BLaER1 (cell line): ENCODE results near the gene CDH15.
"Not testable (repeated sequence)": the region's sequence is repeated elsewhere in the genome, so short reads cannot be mapped to it uniquely, and the experiment has no call there.

ENCODE experiments used
- H3K27ac ChIP-seq: shearing (Covaris generic); formaldehyde crosslinking; 2 replicates; pipeline ENCODE4 v1.8.1; 2022
- H3K27me3 ChIP-seq: shearing (Covaris generic); formaldehyde crosslinking; 2 replicates; pipeline ENCODE4 v1.8.1; 2022
- H3K36me3 ChIP-seq: shearing (Covaris generic); formaldehyde crosslinking; 2 replicates; pipeline ENCODE4 v1.8.1; 2022
- H3K4me1 ChIP-seq: shearing (Covaris generic); formaldehyde crosslinking; 2 replicates; pipeline ENCODE4 v1.8.1; 2022
- H3K4me2 ChIP-seq: shearing (Covaris generic); formaldehyde crosslinking; 2 replicates; pipeline ENCODE4 v1.8.1; 2022
- H3K4me3 ChIP-seq: shearing (Covaris generic); formaldehyde crosslinking; 2 replicates; pipeline ENCODE4 v1.8.1; 2022
- H3K9ac ChIP-seq: shearing (Covaris generic); formaldehyde crosslinking; 2 replicates; pipeline ENCODE4 v1.8.1; 2022
- H3K9me3 ChIP-seq: shearing (Covaris generic); formaldehyde crosslinking; 2 replicates; pipeline ENCODE4 v1.8.1; 2022
- H4K20me1 ChIP-seq: shearing (Covaris generic); formaldehyde crosslinking; 2 replicates; pipeline ENCODE4 v1.8.1; 2022
- Cebpa-rat ChIP-seq: shearing (Covaris generic); IDR thresholded peaks from 2 replicates; pipeline ENCODE4 v1.8.1; 2022

The CDH15 gene

GRCh38 chr16:89183975-89184676, 12.6 kb downstream of the CDH15 start:
- Histone ChIP-seq H4K20me1 (no peaks in the 10 kb centered on the region), H3K9ac (0 out of 2 replicates have a peak overlapping the region, but pooled peaks have one; percentile 15), H3K4me2 (peak overlapping the region; percentile 26; the same call in 1 of the 2 replicates), H3K36me3 (no peaks in the 10 kb centered on the region), H3K9me3 (no peaks in the 10 kb centered on the region), H3K4me1 (peaks cover 42% of the 10 kb centered on the region), H3K4me3 (no peak overlapping the region), H3K27me3 (0 out of 2 replicates have a peak, but pooled peaks cover 11% of the 10 kb centered on the region), H3K27ac (no peak overlapping the region)
- TF ChIP-seq Cebpa-rat = no peak

GRCh38 chr16:89184677-89184932, 13.1 kb downstream of the CDH15 start:
- no peak for TF ChIP-seq Cebpa-rat
- H3K27ac ChIP-seq = no peak overlapping the region
- H3K9ac ChIP-seq = no peak overlapping the region
- H4K20me1 ChIP-seq = peaks cover 5% of the 10 kb centered on the region
- H3K4me1 ChIP-seq = peaks cover 37% of the 10 kb centered on the region
- H3K4me3 ChIP-seq = no peak overlapping the region
- no peaks in the 10 kb centered on the region for H3K9me3 ChIP-seq
- H3K4me2 ChIP-seq = no peak overlapping the region
- H3K27me3 ChIP-seq = 0 out of 2 replicates have a peak, but pooled peaks cover 11% of the 10 kb centered on the region
- no peaks in the 10 kb centered on the region for H3K36me3 ChIP-seq

- peaks cover 32% of the 10 kb centered on the region for H3K4me1 ChIP-seq
- no peak overlapping the region for H3K4me2 ChIP-seq
- no peak overlapping the region for H3K27ac ChIP-seq
- peaks cover 8% of the 10 kb centered on the region for H4K20me1 ChIP-seq
- TF ChIP-seq Cebpa-rat = no peak
- H3K9ac ChIP-seq = no peak overlapping the region
- H3K27me3 ChIP-seq = 0 out of 2 replicates have a peak, but pooled peaks cover 11% of the 10 kb centered on the region
- no peaks in the 10 kb centered on the region for H3K36me3 ChIP-seq
- no peaks in the 10 kb centered on the region for H3K9me3 ChIP-seq
- no peak overlapping the region for H3K4me3 ChIP-seq
These were observed 13.6 kb downstream of the CDH15 start for GRCh38 chr16:89184933-89185794.

- not testable (repeated sequence) for H3K4me3 ChIP-seq, H3K4me2 ChIP-seq, H3K9ac ChIP-seq, H3K27ac ChIP-seq, H3K9me3 ChIP-seq, H3K36me3 ChIP-seq, H4K20me1 ChIP-seq
- peaks cover 26% of the 10 kb centered on the region for H3K4me1 ChIP-seq
- H3K27me3 ChIP-seq = 0 out of 2 replicates have a peak, but pooled peaks cover 11% of the 10 kb centered on the region
These were observed 14.5 kb downstream of the CDH15 start for GRCh38 chr16:89185887-89186592.

- Histone ChIP-seq H4K20me1 (peaks cover 12% of the 10 kb centered on the region), H3K4me1 (peaks cover 28% of the 10 kb centered on the region), H3K27me3 (0 out of 2 replicates have a peak, but pooled peaks cover 11% of the 10 kb centered on the region)
- H3K9ac ChIP-seq, H3K9me3 ChIP-seq, H3K4me2 ChIP-seq, H3K36me3 ChIP-seq, H3K4me3 ChIP-seq, H3K27ac ChIP-seq: not testable (repeated sequence)
These were observed 15.1 kb downstream of the CDH15 start for GRCh38 chr16:89186593-89187031.

- Histone ChIP-seq H3K4me2 (no peak overlapping the region), H3K9me3 (no peaks in the 10 kb centered on the region), H3K27me3 (0 out of 2 replicates have a peak, but pooled peaks cover 11% of the 10 kb centered on the region), H3K4me1 (peaks cover 28% of the 10 kb centered on the region), H4K20me1 (peaks cover 12% of the 10 kb centered on the region), H3K4me3 (no peak overlapping the region), H3K27ac (no peak overlapping the region), H3K36me3 (no peaks in the 10 kb centered on the region), H3K9ac (no peak overlapping the region)
- TF ChIP-seq Cebpa-rat = no peak
These were observed 15.7 kb downstream of the CDH15 start for GRCh38 chr16:89187032-89187769.

- no peak for TF ChIP-seq Cebpa-rat
- H3K9ac ChIP-seq = no peak overlapping the region
- no peaks in the 10 kb centered on the region for H3K9me3 ChIP-seq
- peaks cover 22% of the 10 kb centered on the region for H3K4me1 ChIP-seq
- H3K27ac ChIP-seq = no peak overlapping the region
- H3K4me3 ChIP-seq = no peak overlapping the region
- H3K36me3 ChIP-seq = no peaks in the 10 kb centered on the region
- H3K27me3 ChIP-seq = 0 out of 2 replicates have a peak, but pooled peaks cover 11% of the 10 kb centered on the region
- H3K4me2 ChIP-seq = no peak overlapping the region
- H4K20me1 ChIP-seq = peaks cover 12% of the 10 kb centered on the region
These were observed 16.3 kb downstream of the CDH15 start for GRCh38 chr16:89187770-89188392.

GRCh38 chr16:89188471-89189357, 17.2 kb downstream of the CDH15 start:
- H3K4me2 ChIP-seq, H3K4me3 ChIP-seq, H3K36me3 ChIP-seq, H3K9ac ChIP-seq, H3K9me3 ChIP-seq, H3K27me3 ChIP-seq, H3K27ac ChIP-seq: not testable (repeated sequence)
- H4K20me1 ChIP-seq = peaks cover 12% of the 10 kb centered on the region
- peaks cover 18% of the 10 kb centered on the region for H3K4me1 ChIP-seq
